GM12891 (cell line): ENCODE results near the gene HMOX1.

Experiments used
- DNase-seq: peaks from one replicate; pipeline ENCODE4 v3.0.0; 2011; ENCODE audit warnings: low spot score; ENCODE audit not compliant: insufficient read length
- FAIRE-seq: peaks from 2 replicates; lab custom pipeline; 2011; peaks lifted over from hg19 to GRCh38; lab: Jason Lieb, UNC
- PAX5 ChIP-seq: IDR thresholded peaks from 2 replicates; pipeline ENCODE4 v1.6.1; 2011; ENCODE audit warnings: low read length, moderate library complexity, mild to moderate bottlenecking; ENCODE audit not compliant: insufficient read depth, severe bottlenecking
- POLR2A ChIP-seq: IDR thresholded peaks from 2 replicates; pipeline ENCODE4 v1.6.1; 2011; ENCODE audit warnings: low read depth, low read length, control low read depth
- POLR2AphosphoS5 ChIP-seq: IDR thresholded peaks from 2 replicates; pipeline ENCODE4 v1.6.1; 2011; ENCODE audit warnings: low read depth, low read length, control low read depth
- POU2F2 ChIP-seq: IDR thresholded peaks from 2 replicates; pipeline ENCODE4 v1.6.1; 2011; ENCODE audit warnings: low read depth, mild to moderate bottlenecking, control low read depth, low read length, moderate library complexity
- SPI1 ChIP-seq: IDR thresholded peaks from 2 replicates; pipeline ENCODE4 v1.6.1; 2011; ENCODE audit warnings: low read depth, low read length, control low read depth
- TAF1 ChIP-seq: IDR thresholded peaks from 2 replicates; pipeline ENCODE4 v1.6.1; 2011; ENCODE audit warnings: low read depth, low read length, control low read depth

Gene HMOX1

DNA sequence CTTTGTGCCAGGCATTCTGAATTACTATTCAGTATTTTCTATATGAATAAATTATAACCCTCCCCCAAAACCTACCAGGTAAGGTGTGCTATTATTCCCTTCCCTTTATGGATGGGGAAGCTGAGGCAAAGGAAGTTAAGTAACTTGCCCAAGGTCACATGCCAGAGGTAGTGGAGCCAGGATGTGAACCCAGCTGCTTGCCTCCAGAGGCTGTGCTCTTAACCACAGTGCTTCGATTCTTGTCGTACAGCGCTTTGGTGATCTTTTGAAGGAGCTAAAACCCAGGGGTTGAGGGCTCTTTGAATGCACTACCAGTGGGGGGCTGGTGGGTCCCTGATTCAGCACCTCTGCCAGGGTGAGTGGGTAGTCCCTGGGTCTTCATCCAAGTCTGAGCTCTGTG, 37.8 kb downstream of the HMOX1 start:
- TF ChIP-seq POU2F2 (no peak), SPI1 (no peak), POLR2A (no peak), TAF1 (no peak), PAX5 (no peak), POLR2AphosphoS5 (no peak)
- DNase-seq = no peak

DNA sequence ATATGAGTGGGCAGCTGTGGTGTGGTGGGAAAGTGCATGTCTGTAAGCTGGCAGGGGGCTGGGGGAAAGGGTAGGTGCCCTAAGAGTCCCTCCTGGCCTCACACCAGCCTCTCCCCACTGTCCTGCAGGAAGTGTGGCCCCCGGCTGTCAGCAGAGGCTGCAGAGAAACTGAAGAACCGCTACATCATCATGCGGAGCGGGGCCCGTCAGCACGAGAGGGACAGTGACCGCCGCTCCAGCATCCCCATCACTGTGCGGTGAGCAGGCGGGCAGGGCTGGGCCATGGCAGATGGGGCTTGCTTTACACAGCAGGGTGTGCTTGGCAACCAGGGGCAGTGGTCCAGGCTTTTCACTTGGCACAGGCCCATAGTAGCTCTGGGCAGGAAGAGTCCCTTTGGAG, 38.9 kb downstream of the HMOX1 start:
- no peak for DNase-seq
- TF ChIP-seq SPI1 (no peak), POLR2AphosphoS5 (no peak), POU2F2 (no peak), PAX5 (no peak), TAF1 (no peak), POLR2A (no peak)
- FAIRE-seq = no peak

More for the DNA sequence above, 37.8 kb downstream of the HMOX1 start:
- no peak for FAIRE-seq

DNA sequence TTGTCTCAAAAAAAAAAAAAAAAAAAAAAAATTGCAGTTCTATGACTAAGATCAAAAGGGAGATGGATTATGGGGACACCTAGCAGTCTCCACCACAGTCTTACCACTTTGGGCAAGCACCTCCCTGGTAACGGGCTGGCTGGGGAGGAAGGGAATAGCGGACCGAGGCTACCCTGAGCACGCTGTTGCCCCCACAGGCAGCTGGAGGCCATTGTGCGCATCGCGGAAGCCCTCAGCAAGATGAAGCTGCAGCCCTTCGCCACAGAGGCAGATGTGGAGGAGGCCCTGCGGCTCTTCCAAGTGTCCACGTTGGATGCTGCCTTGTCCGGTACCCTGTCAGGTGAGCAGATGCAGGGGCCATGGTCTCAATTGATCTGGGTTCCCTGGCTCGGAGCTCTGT, 40.2 kb downstream of the HMOX1 start:
- FAIRE-seq (no peak), DNase-seq (no peak)
- TF ChIP-seq POU2F2 (no peak), PAX5 (no peak), TAF1 (no peak), POLR2AphosphoS5 (no peak), SPI1 (no peak), POLR2A (no peak)

DNA sequence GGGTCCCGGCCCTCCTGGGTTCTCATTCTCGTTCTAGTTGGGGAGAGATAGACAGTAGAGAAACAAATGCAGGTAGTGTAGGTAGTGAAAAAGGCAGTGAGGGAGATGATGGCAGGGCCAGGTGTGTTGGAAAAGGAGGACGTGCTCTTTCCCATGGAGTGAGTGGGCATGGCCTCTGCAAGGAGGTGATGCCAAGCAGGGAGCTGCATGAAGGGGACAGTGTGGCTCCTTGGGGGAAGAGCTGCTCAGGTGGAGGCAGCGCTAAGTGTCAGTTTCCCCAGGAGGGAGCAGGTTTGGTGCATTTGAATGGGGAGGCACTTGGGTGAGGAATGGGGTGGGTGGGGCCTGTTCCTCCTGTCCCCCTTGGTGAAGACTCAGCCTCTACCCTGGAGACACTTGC, 41.2 kb downstream of the HMOX1 start:
- no peak for TF ChIP-seq TAF1
- TF ChIP-seq POLR2A = no peak
- no peak for TF ChIP-seq POU2F2
- TF ChIP-seq SPI1 = no peak
- TF ChIP-seq POLR2AphosphoS5 = no peak
- TF ChIP-seq PAX5 = no peak
- no peak for DNase-seq
- no peak for FAIRE-seq

DNA sequence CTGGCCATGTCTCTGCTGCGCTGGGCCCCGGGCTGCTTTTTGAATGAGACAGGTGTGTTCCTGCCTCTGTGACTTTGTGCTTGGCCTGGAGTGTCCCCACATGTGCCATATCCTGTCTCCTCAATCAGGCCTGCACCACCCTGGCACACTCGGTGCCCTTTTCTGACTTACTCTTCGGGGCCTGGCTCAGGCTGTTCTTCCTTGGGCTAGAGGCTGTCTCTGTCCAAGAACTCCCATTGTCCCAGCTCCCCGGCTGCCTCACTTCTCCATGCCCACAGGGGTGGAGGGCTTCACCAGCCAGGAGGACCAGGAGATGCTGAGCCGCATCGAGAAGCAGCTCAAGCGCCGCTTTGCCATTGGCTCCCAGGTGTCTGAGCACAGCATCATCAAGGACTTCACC, 42.0 kb downstream of the HMOX1 start:
- TF ChIP-seq POU2F2 (no peak), POLR2A (no peak), SPI1 (no peak), TAF1 (no peak), PAX5 (no peak), POLR2AphosphoS5 (no peak)
- FAIRE-seq = no peak
- no peak for DNase-seq

DNA sequence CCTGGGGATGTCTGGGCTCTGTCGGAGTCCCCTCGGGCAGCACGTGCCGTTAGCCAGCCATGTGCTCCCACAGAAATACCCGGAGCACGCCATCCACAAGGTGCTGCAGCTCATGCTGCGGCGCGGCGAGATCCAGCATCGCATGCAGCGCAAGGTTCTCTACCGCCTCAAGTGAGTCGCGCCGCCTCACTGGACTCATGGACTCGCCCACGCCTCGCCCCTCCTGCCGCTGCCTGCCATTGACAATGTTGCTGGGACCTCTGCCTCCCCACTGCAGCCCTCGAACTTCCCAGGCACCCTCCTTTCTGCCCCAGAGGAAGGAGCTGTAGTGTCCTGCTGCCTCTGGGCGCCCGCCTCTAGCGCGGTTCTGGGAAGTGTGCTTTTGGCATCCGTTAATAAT, 43.2 kb downstream of the HMOX1 start:
- DNase-seq (no peak), FAIRE-seq (no peak)
- TF ChIP-seq PAX5 (no peak), TAF1 (no peak), POLR2A (no peak)

DNA sequence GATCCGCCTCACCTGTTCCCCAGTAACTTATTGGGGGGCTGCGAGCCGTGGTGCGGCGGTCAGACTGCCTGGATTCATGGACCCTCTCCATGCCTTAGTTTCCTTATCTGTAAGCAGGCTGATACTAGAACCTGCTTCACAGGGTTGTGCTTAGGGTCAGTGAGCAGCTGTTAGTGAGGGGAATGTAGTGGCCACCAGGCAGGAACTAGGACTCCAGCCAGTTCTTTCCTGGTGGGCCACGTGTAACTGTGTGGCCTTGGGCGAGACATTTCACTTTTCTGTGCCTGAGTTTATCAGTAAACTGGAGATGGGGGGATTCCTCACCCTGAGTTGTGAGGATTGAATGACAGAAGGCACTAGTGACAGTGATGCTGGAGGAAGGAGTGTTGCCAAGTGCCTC, 43.9 kb downstream of the HMOX1 start:
- TF ChIP-seq SPI1 (no peak), PAX5 (no peak), POLR2A (no peak), TAF1 (no peak), POLR2AphosphoS5 (no peak), POU2F2 (no peak)
- FAIRE-seq (no peak), DNase-seq (no peak)

DNA sequence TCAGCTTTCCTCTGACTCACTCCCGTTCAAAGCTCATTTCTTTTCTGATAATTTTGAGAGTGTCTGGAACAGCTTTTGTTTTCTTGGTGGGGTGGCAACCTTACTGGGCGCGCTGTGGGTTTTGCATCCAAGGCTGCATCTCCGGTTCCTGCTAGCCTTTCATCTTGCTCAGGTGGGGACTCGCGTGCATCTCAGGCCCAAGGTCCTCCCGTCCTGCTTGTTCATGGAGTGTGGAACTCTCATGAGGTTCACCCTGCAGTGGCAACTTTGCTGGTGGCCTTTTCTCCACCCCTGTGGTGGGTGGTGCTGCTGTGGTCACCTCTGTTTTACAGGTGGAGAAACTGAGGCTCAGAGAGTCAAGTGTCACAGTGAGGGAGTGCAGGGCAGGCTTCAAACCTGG, 44.6 kb downstream of the HMOX1 start:
- FAIRE-seq (no peak), DNase-seq (no peak)
- no peak for TF ChIP-seq TAF1
- no peak for TF ChIP-seq POLR2A
- TF ChIP-seq POLR2AphosphoS5 = no peak
- no peak for TF ChIP-seq PAX5
- no peak for TF ChIP-seq POU2F2

DNA sequence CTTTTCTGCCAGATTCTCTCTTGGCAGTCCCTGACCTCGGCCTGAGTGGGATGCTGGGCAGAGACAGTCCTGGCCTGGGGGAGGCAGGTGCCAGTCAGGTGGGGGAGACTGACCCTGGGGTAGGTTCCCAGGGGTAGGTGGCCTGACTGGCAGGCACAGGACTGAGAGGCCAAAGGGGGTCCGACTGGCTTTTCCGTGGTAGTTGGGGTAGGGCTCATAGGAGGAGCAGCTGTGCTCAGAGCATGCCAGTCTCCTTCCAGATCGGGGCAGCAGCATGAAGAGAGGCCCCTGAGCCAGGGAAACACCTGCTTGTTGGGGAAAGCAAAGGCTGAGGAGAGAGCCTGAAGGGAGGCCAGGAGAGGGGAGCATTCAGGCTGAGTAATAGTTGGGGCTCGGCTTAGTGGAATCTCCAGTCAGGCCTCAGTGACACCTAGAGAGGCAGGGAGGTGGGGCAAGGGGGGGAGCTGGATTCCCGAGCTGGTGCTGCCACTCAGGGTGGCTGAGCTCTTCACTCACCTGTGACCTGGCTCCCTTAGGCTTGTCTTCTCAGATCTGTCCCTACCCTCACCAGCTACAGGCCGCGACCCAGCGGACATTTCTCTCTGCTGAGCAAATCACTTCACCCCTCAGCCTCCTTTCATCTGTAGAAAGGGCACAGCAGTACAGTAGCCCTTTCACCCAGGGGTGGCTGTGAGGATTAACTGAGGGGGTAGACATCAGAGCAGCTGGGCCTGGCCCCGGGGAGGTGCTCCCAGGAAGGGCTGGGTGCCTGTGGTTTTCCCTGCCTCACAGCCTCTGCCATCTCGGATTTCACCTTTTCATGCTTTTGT, 45.3 kb downstream of the HMOX1 start:
- FAIRE-seq (no peak), DNase-seq (no peak)
- TF ChIP-seq POLR2A (peak; percentile 37; the same call in 1 of the 2 replicates), SPI1 (no peak)

DNA sequence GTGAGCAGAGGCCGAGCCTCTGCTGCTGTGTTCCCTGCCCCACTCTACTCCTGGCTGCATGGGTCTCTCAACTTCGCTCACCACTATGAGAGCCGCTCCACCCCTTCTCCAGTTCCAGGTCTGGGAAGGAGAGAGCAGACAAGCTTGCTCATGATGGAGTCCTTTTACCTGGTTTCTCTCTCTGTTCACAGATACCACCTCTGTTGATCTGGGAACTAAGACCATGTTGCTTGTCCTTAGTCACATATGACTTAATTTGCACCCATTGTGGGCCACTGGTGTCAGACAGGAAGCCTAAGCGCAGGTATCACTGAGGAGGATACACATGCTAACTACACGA, 45.9 kb downstream of the HMOX1 start:
- DNase-seq (no peak), FAIRE-seq (peak; percentile 47)
- TF ChIP-seq POLR2A (peak; percentile 32; the same call in 1 of the 2 replicates), TAF1 (no peak)
